Keratinocyte (primary cell): ENCODE measurements around the gene PLD5. TPM values are rescaled to one million over a fixed set of nuclear protein-coding genes. Genes with fewer than 3 reads are reported as not detected.

Experiments used
- DNase-seq: peaks from one replicate; pipeline ENCODE4 v3.0.0-alpha.2; 2011; ENCODE audit warnings: low read depth, missing footprints, low spot score
- FAIRE-seq: peaks from 2 replicates; lab custom pipeline; 2011; peaks lifted over from hg19 to GRCh38; lab: Jason Lieb, UNC
- H2AFZ ChIP-seq: 2 replicates; pipeline ENCODE4 v1.6.0; 2012; ENCODE audit warnings: low read length, control low read depth, inconsistent platforms; ENCODE audit not compliant: control insufficient read depth
- H3K27ac ChIP-seq: 2 replicates; pipeline ENCODE4 v1.5.1; 2011; ENCODE audit warnings: low read length; ENCODE audit not compliant: control insufficient read depth, insufficient read depth
- H3K27me3 ChIP-seq: 3 replicates; pipeline ENCODE4 v1.6.0; 2011; ENCODE audit warnings: low read length; ENCODE audit not compliant: control insufficient read depth, insufficient read depth; ENCODE audit errors: extremely low read depth
- H3K36me3 ChIP-seq, 2 experiments: 2 replicates in 1 of 2; 3 replicates in 1 of 2; pipeline ENCODE4 v1.5.1; 2011; ENCODE audit warnings: low read length in 2 of 2, mild to moderate bottlenecking in 1 of 2; ENCODE audit not compliant: control insufficient read depth in 2 of 2, insufficient read depth in 2 of 2; ENCODE audit errors: extremely low read depth in 1 of 2
- H3K4me1 ChIP-seq: 3 replicates; pipeline ENCODE4 v1.5.1; 2011; ENCODE audit warnings: low read length; ENCODE audit not compliant: control insufficient read depth, insufficient read depth; ENCODE audit errors: extremely low read depth
- H3K4me2 ChIP-seq: 3 replicates; pipeline ENCODE4 v1.6.0; 2011; ENCODE audit warnings: low read depth, low read length; ENCODE audit not compliant: control insufficient read depth, insufficient read depth; ENCODE audit errors: extremely low read depth
- H3K4me3 ChIP-seq, 3 experiments: fragments of 200-600 bp in 1 of 3; sonication (generic) in 1 of 3; 2 replicates in 2 of 3; 3 replicates in 1 of 3; pipeline ENCODE4 v1.5.1; 2011 to 2016; ENCODE audit warnings: low read length in 3 of 3, mild to moderate bottlenecking in 3 of 3, control low read depth in 2 of 3, inconsistent platforms in 1 of 3, low read depth in 1 of 3, mixed read lengths in 1 of 3, mixed run types in 1 of 3, moderate library complexity in 1 of 3; ENCODE audit not compliant: control insufficient read depth in 2 of 3, insufficient read depth in 2 of 3; ENCODE audit errors: extremely low read depth in 1 of 3
- H3K79me2 ChIP-seq: 2 replicates; pipeline ENCODE4 v1.6.0; 2012; ENCODE audit warnings: low read length; ENCODE audit not compliant: control insufficient read depth, insufficient read depth
- H3K9ac ChIP-seq: 3 replicates; pipeline ENCODE4 v1.6.0; 2011; ENCODE audit warnings: low read length; ENCODE audit not compliant: control insufficient read depth, insufficient read depth; ENCODE audit errors: extremely low read depth
- H3K9me1 ChIP-seq: 3 replicates; pipeline ENCODE4 v1.6.0; 2011; ENCODE audit warnings: low read length; ENCODE audit not compliant: control insufficient read depth, insufficient read depth; ENCODE audit errors: extremely low read depth
- H3K9me3 ChIP-seq: 2 replicates; pipeline ENCODE4 v1.5.1; 2012; ENCODE audit warnings: low read depth, low read length; ENCODE audit not compliant: control insufficient read depth
- H4K20me1 ChIP-seq: 3 replicates; pipeline ENCODE4 v1.6.0; 2011; ENCODE audit warnings: low read length; ENCODE audit not compliant: control insufficient read depth, insufficient read depth; ENCODE audit errors: extremely low read depth
- CTCF ChIP-seq, 3 experiments: IDR thresholded peaks in 1 of 3; conservative IDR thresholded peaks in 1 of 3; optimal IDR thresholded peaks in 1 of 3; 2 replicates in 2 of 3; 3 replicates in 1 of 3; pipeline versions ENCODE3 to v1.5.1; 2011; ENCODE audit warnings: low read length in 3 of 3, mild to moderate bottlenecking in 3 of 3, moderate library complexity in 2 of 3, control low read depth in 1 of 3, inconsistent platforms in 1 of 3; ENCODE audit not compliant: insufficient read depth in 2 of 3; ENCODE audit errors: extremely low read depth in 1 of 3
- EZH2 ChIP-seq: IDR thresholded peaks from one replicate; pipeline ENCODE4 v1.6.1; 2012; ENCODE audit warnings: inconsistent platforms, mild to moderate bottlenecking, low read length, moderate library complexity
- dilution Hi-C: fragments of 300-500 bp; cut with MboI; formaldehyde crosslinking; loops from one replicate; pipeline ENCODE4 v1.7.0; 2020; ENCODE audit warnings: low sequenced_read_pairs; ENCODE audit not compliant: extremely low pct_ligation_motif_present
- polyA plus RNA-seq, 5 experiments: library from polyadenylated mRNA; depleted of rRNA in 3 of 5; stranded (reverse) in 3 of 5; stranded (forward) in 1 of 5; unstranded in 1 of 5; fragments of >200 nt; gene quantifications; 1 replicate in 1 of 5; 2 replicates in 3 of 5; 3 replicates in 1 of 5; pipeline versions ENCODE4 v1.2.1 to v1.2.3, GENCODE V29; 2011 to 2012; ENCODE audit warnings: missing spikeins in 2 of 5, low read depth in 1 of 5, low replicate concordance in 1 of 5

PLD5 gene
- polyA plus RNA-seq, 1 donor (not counting 4 experiments of a cell fraction or from before 2014, with no cell fraction given), result 7.2 TPM

GRCh38 chr1:242081446-242081845, 443.1 kb downstream of the PLD5 start:
- no peaks in the 10 kb centered on the region for H4K20me1 ChIP-seq
- H3K27me3 ChIP-seq, result no peaks in the 10 kb centered on the region
- H3K9me1 ChIP-seq, result no peaks in the 10 kb centered on the region
- no peak overlapping the region for H3K4me2 ChIP-seq
- H3K4me1 ChIP-seq, result no peaks in the 10 kb centered on the region
- FAIRE-seq (no peak), DNase-seq (no peak)
- no peak overlapping the region for H3K27ac ChIP-seq
- no peaks in the 10 kb centered on the region for H3K36me3 ChIP-seq
- H2AFZ ChIP-seq, result no peak overlapping the region
- H3K4me3 ChIP-seq, result no peak overlapping the region
- H3K9ac ChIP-seq, result no peak overlapping the region
- H3K79me2 ChIP-seq, result no peaks in the 10 kb centered on the region
- no peaks in the 10 kb centered on the region for H3K9me3 ChIP-seq
- dilution Hi-C loops, result no loop called here
- TF ChIP-seq CTCF (optimal IDR thresholded peaks at IDR 0.05 in 1 of 3, IDR thresholded peaks at IDR 0.05 in 1 of 3, conservative IDR thresholded peaks at IDR 0.05 in 1 of 3; ENCODE audit: extremely low read depth in 1 of 3, insufficient read depth in 2 of 3, low read length in 3 of 3) (no peak), EZH2 (no peak)

DNA sequence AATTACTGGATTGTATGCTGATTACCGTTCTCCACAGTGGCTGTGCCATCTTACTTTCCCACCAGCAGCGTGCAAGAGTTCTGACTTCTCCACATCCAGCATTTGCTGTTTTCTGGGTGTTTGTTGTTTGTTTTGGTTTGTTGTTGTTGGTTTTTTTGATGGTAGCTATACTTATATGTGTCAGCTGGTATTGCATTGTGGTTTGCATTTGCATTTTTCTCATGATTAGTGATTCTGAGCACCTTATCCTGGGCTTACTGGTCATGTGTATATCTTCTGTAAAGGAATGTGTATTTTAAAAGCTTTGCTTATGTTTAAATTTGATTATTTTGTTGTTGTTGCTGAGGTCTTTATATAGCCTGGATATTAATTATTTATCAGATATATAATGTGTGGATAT, 458.7 kb downstream of the PLD5 start:
- Histone ChIP-seq H3K79me2 (no peaks in the 10 kb centered on the region), H3K4me1 (no peaks in the 10 kb centered on the region), H3K27ac (no peak overlapping the region), H3K9ac (no peak overlapping the region), H2AFZ (no peak overlapping the region), H3K4me3 (no peak overlapping the region), H3K4me2 (no peak overlapping the region), H3K9me3 (no peaks in the 10 kb centered on the region), H4K20me1 (no peaks in the 10 kb centered on the region), H3K27me3 (no peaks in the 10 kb centered on the region), H3K36me3 (no peaks in the 10 kb centered on the region), H3K9me1 (no peaks in the 10 kb centered on the region)
- dilution Hi-C loops, result no loop called here
- DNase-seq (no peak), FAIRE-seq (no peak)
- no peak for TF ChIP-seq EZH2

DNA sequence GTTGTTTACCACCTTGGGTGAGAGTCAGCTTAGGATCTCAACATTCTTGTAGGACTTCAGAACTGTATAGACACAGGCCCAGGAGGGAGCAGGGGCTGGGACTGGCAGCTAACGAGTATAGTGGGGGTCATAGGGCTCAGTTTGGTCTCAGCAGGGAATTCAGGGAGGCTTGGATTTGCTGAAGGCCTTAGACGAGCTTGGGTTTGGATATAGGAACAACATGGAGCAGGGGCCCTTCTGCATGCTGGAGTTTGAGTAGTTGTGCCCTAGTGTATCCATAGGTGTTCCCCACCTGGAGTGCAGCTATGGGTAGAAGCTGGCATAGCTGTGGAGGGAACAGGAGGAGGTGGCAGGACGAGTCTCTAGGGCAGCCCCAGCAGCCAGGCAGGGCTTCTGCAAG, 462.2 kb downstream of the PLD5 start:
- no peaks in the 10 kb centered on the region for H3K9me3 ChIP-seq
- FAIRE-seq (no peak), DNase-seq (no peak)
- H3K9me1 ChIP-seq, result no peaks in the 10 kb centered on the region
- H3K9ac ChIP-seq, result no peak overlapping the region
- H3K27me3 ChIP-seq, result no peaks in the 10 kb centered on the region
- H3K4me2 ChIP-seq, result no peak overlapping the region
- H4K20me1 ChIP-seq, result no peaks in the 10 kb centered on the region
- no peak overlapping the region for H3K4me3 ChIP-seq
- H2AFZ ChIP-seq, result no peak overlapping the region
- H3K36me3 ChIP-seq, result no peaks in the 10 kb centered on the region
- H3K27ac ChIP-seq, result no peak overlapping the region
- H3K79me2 ChIP-seq, result no peaks in the 10 kb centered on the region
- no peaks in the 10 kb centered on the region for H3K4me1 ChIP-seq
- TF ChIP-seq EZH2 (no peak), CTCF (optimal IDR thresholded peaks at IDR 0.05 in 1 of 3, IDR thresholded peaks at IDR 0.05 in 1 of 3, conservative IDR thresholded peaks at IDR 0.05 in 1 of 3; ENCODE audit: extremely low read depth in 1 of 3, insufficient read depth in 2 of 3, low read length in 3 of 3) (no peak)
- dilution Hi-C loops, result no loop called here
